ENCODE data around the gene MYO15B.

Gene MYO15B

GRCh38 chr17:75603123-75603522 lies 15.5 kb downstream of the MYO15B start:
- no peak overlapping the region for H3K4me2 ChIP-seq (ENCODE audit: low read length)
- no peaks in the 10 kb centered on the region for H3K36me3 ChIP-seq (ENCODE audit: insufficient read depth, low read length)
- no peaks in the 10 kb centered on the region for H3K4me1 ChIP-seq (ENCODE audit: insufficient read depth, low read length, severe bottlenecking)
- no peaks in the 10 kb centered on the region for H3K9me3 ChIP-seq (ENCODE audit: low read length)
- TF ChIP-seq EZH2 (IDR thresholded peaks at IDR 0.05; ENCODE audit: borderline replicate concordance, low read length) (no peak), CTCF (IDR thresholded peaks at IDR 0.05; ENCODE audit: low read length) (no peak)
- H3K27me3 ChIP-seq (ENCODE audit: insufficient read depth, low read length): no peaks in the 10 kb centered on the region
- H3F3A ChIP-seq (ENCODE audit: insufficient read depth, low read length): no peaks in the 10 kb centered on the region
- no peaks in the 10 kb centered on the region for H4K20me1 ChIP-seq (ENCODE audit: insufficient read depth, low read length)
- H3K27ac ChIP-seq (ENCODE audit: low read depth, low read length, poor library complexity, severe bottlenecking): no peak overlapping the region
- no peaks in the 10 kb centered on the region for H3K9me2 ChIP-seq (ENCODE audit: low read depth, low read length)
- no peak overlapping the region for H2AFZ ChIP-seq (ENCODE audit: low read length)
- no peaks in the 10 kb centered on the region for H3K79me2 ChIP-seq (ENCODE audit: insufficient read depth, low read length)
- no peak overlapping the region for H3K9ac ChIP-seq (ENCODE audit: low read length)
- H3K4me3 ChIP-seq (ENCODE audit: low read depth, low read length, poor library complexity, severe bottlenecking): no peak overlapping the region

GRCh38 chr17:75604034-75604695 lies 16.6 kb downstream of the MYO15B start:
- H3K27me3 ChIP-seq (ENCODE audit: insufficient read depth, low read length): no peaks in the 10 kb centered on the region
- no peaks in the 10 kb centered on the region for H3K36me3 ChIP-seq (ENCODE audit: insufficient read depth, low read length)
- H3K9me3 ChIP-seq (ENCODE audit: low read length): no peaks in the 10 kb centered on the region
- no peak overlapping the region for H3K27ac ChIP-seq (ENCODE audit: low read depth, low read length, poor library complexity, severe bottlenecking)
- H3K9me2 ChIP-seq (ENCODE audit: low read depth, low read length): no peaks in the 10 kb centered on the region
- no peak for TF ChIP-seq EZH2 (IDR thresholded peaks at IDR 0.05; ENCODE audit: borderline replicate concordance, low read length)
- no peak for TF ChIP-seq CTCF (IDR thresholded peaks at IDR 0.05; ENCODE audit: low read length)
- H3F3A ChIP-seq (ENCODE audit: insufficient read depth, low read length): no peaks in the 10 kb centered on the region
- no peak overlapping the region for H3K4me3 ChIP-seq (ENCODE audit: low read depth, low read length, poor library complexity, severe bottlenecking)
- H3K4me1 ChIP-seq (ENCODE audit: insufficient read depth, low read length, severe bottlenecking): no peaks in the 10 kb centered on the region
- H4K20me1 ChIP-seq (ENCODE audit: insufficient read depth, low read length): no peaks in the 10 kb centered on the region
- H2AFZ ChIP-seq (ENCODE audit: low read length): no peak overlapping the region
- no peak overlapping the region for H3K9ac ChIP-seq (ENCODE audit: low read length)
- H3K79me2 ChIP-seq (ENCODE audit: insufficient read depth, low read length): no peaks in the 10 kb centered on the region
- H3K4me2 ChIP-seq (ENCODE audit: low read length): no peak overlapping the region

- Histone ChIP-seq H3K79me2 (ENCODE audit: insufficient read depth, low read length) (no peaks in the 10 kb centered on the region), H3K9ac (ENCODE audit: low read length) (no peak overlapping the region), H3K36me3 (ENCODE audit: insufficient read depth, low read length) (no peaks in the 10 kb centered on the region), H3K4me3 (ENCODE audit: low read depth, low read length, poor library complexity, severe bottlenecking) (no peak overlapping the region), H3K4me2 (ENCODE audit: low read length) (no peak overlapping the region), H3K4me1 (ENCODE audit: insufficient read depth, low read length, severe bottlenecking) (no peaks in the 10 kb centered on the region), H3K9me2 (ENCODE audit: low read depth, low read length) (no peaks in the 10 kb centered on the region), H3K27me3 (ENCODE audit: insufficient read depth, low read length) (peaks cover 5% of the 10 kb centered on the region; the same call in 1 of the 2 replicates), H3F3A (ENCODE audit: insufficient read depth, low read length) (no peaks in the 10 kb centered on the region), H2AFZ (ENCODE audit: low read length) (no peak overlapping the region), H3K27ac (ENCODE audit: low read depth, low read length, poor library complexity, severe bottlenecking) (no peak overlapping the region), H3K9me3 (ENCODE audit: low read length) (no peaks in the 10 kb centered on the region), H4K20me1 (ENCODE audit: insufficient read depth, low read length) (no peaks in the 10 kb centered on the region)
- no peak for TF ChIP-seq EZH2 (IDR thresholded peaks at IDR 0.05; ENCODE audit: borderline replicate concordance, low read length)
- no peak for TF ChIP-seq CTCF (IDR thresholded peaks at IDR 0.05; ENCODE audit: low read length)
Observed at GRCh38 chr17:75605790-75606189, 18.2 kb downstream of the MYO15B start.
